GM18505 (cell line): ENCODE results near the gene MRPL14.

Source experiments
- ATAC-seq: cut with Tn5 transposase; IDR thresholded peaks from one replicate; pipeline ENCODE4 v1.9.1; 2021; ENCODE audit not compliant: unreplicated experiment
- POLR2A ChIP-seq: IDR thresholded peaks from 4 replicates; pipeline ENCODE4 v1.6.1; 2011; ENCODE audit warnings: borderline replicate concordance; ENCODE audit not compliant: insufficient read depth, insufficient read length; ENCODE audit errors: extremely low read depth

Gene MRPL14

DNA sequence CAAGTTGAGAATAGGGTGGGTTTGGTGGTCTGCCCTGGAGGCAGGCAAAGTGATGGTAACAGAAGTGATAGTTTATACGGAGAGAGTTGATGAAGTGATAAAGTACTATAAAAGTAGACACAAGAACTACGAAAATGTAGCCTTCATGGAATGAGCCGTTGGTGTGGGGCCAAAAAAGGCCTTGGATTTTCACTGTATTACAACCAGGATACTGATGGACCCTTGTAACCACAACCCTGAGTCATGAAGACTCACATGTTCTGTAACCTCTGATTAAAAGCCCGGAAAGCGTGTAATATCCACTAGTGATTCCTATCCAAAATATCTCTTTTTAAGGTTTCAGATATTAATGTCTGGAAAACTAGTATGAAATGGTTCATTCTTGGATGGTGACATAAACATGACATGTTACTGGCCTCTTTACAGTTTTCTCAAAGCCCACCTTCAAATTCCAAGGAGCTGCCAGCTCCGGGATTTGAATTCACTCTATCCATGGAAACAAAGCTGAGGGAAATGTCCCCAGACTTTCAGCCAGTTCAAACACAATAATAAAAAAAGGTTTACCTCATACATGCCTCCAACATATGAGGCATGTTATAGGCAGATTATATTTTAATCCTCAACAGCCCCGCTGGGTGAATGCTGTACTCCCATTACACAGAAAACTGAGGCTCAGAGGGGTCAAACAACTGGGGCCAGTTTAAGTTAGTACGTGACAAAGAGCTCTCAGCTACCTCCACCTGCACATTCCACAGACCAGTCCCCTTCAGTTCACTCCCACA is 55.4 kb downstream of the MRPL14 start:
- no peak for TF ChIP-seq POLR2A

DNA sequence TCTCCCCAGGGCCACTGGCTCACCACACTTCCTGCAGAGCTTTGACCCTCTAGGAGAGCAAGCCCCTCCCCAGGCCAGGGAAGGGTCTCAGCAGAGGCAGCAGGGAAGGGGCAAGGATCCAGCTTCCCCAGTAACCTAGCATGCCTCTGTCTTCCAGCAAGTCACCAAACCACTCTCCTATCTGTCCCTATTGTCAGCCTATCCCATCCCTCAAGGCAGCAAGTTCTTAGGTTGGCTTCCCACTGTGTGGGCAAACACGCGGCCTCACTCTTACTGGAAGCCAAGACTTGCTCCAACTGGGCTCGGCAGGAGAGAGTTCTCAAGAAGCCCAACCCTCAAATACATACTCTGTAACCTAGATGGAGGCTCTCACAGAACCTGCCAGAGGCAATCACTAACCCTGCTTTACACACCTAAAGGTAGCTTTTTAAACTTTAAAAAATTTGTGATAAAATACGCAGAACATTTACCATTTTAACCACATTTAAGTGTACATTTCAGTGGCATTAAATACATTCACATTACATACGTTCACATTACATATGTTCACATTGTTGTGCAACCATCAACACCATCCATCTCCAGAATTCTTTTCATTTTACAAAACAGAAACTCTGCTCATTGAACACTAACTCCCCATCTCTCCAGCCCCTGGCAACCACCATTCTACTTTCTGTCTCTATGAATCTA is 58.5 kb downstream of the MRPL14 start:
- no peak for TF ChIP-seq POLR2A
- ATAC-seq = no peak

More for the DNA sequence above, 55.4 kb downstream of the MRPL14 start:
- ATAC-seq = no peak

DNA sequence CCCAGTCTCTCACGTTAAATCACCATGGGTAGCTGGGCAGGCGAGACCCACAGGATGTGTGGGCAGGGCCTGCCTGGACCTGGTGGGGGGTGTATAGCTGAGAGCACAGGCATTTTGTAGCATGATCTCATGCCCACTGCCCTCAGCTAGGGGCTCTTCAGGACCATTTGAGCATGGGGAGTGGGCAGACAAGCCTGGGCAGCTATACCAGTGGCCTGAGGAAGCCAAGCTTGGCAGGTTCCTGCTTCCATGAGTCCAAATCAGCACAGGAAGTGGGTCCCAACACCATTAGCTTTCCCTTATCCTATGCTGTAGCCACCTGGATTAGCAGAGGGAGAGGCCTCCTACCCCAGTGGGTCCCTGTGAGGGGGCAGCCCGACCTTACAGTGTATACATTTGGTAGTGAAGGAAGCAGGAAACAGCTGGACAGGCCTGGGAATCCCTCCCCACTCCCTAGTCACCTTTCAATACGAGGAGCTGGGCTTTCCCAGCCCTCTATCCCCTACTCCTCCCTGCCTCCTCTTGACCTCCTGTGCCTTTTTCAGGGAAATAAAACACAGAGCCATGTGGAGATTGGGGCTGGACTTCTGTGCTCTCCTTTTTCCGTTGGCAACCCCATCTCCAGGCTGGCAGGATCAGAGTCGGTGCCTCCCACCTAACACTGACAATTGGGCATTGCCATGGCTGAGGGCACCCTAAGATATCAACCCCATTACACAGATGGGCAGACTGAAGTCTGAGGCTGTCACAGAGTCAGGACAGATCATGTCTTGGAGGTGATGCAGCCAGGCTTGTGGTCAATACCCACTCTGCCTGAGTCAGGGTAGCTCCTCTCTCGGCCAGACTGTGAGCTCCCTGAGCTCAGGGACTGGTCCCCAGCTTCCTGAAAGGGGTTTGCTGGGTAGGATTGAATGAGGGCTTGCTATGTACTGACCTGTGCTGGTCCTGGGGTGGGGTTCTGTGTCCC is 59.8 kb downstream of the MRPL14 start:
- TF ChIP-seq POLR2A = no peak
- ATAC-seq = no peak

DNA sequence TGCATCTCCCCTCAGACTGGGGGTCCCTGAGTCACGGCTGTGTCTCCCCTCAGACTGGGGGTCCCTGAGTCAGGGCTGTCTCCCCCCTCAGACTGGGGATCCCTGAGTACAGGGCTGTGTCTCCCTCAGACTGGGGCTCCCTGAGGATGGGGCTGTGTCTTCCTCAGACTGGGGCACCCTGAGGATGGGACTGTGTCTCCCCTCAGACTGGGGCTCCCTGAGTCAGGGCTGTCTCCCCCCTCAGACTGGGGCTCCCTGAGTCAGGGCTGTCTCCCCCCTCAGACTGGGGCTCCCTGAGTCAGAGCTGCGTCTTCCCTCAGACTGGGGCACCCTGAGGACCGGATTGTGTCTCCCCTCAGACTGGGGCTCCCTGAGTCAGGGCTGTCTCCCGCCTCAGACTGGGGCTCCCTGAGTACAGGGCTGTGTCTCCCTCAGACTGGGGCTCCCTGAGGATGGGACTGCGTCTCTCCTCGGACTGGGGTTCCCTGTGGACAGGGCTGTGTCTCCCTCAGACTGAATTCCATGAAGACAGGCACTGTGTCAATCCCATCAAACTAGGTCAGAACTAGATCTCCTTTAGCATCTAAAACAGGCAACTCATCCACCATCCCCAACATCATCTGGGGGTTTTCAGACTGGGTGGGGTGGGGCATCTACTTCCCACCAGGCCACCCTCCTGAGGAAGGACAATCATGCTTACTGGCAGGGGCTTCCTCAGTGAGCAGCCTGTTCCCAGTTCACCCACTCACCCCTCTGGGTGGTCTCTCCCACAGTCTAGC is 60.7 kb downstream of the MRPL14 start:
- no peak for TF ChIP-seq POLR2A
- no peak for ATAC-seq

DNA sequence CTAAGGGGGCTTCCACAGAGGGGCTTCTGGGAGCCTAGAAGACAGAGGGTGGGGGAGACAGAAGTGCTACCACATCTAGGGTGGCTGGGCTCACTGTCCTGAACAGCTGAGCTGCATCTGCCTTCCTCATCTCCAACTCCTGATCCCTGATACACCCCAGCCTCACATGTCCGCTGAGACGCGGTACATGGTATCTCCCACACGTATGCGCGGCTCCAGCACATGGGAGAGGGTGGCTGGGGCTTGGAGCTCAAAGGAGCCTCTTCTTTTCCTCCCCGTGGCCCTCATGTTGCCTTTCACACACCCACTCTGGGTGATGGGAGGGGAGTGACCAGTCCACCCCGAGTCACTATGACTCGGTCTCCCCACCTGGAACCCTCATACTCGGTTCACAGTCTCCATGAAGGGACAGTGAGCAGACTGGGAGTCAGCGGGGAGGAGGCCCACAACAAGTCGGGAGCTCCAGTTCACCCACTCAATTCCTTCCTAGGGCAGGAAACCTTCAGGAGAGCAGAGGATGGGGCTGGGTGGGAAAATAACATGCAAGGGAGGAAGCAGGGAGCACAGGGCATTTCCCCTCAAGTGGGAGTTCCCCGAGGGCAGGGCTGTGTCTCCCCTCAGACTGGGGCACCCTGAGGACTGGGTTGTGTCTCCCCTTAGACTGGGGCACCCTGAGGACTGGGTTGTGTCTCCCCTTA is 61.7 kb downstream of the MRPL14 start:
- no peak for TF ChIP-seq POLR2A
- no peak for ATAC-seq

DNA sequence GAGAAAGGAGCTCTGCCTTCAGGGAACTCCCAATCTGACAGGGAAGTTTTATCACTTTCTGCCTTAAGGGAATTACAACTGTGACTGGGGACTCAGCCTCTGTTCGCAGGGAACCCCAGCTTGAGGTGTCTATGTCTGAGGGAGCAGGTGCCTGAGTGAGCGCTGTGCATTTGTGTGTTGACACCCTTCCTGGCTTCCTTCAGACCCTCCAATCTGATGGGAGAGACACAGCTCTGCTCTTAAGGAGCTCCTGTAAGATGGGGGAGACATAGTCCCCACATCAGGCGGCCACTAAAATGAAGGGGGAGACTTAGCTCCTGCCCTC is 62.3 kb downstream of the MRPL14 start:
- no peak for ATAC-seq
- no peak for TF ChIP-seq POLR2A

DNA sequence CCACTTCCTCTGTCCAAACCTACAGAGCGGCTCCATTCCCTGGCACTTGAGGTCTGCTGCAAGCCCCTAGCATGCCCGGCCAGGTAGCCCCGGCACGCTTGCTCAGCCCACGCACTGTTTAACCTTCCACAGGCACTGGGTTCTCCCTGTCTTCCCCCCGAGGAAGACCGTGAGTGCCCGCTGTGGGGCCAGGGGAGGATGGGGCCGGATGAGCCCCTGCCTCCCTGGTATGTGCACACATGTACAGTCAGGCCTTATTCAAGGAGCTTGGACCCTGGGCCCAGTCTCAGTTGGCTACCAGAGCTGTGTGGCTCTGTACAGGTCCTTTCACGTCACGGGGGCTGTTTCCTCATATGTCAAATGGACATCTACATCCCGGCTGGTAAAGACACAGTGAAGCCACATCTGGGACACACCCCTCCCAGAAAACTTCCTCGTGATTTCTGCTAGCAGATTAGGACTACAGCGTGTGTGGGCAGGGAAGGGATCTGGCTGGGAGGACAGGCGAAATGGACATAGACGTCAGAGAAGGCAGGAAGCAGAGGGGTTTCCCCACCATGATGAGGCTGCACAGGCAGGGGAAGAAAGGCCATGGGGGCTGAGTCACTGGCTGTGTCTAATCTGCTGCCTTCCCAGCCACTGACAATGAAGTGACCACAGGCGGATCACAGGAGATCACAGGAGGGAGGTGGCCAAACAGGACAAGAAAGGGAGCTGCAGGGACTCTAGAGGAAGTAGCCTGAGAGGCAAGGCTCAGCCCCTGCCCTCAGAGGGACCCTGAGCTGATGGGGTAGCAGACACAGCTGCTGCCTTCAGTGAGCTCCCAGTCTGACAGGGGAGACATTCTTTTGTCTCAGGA is 62.9 kb downstream of the MRPL14 start:
- no peak for TF ChIP-seq POLR2A
- ATAC-seq = no peak

DNA sequence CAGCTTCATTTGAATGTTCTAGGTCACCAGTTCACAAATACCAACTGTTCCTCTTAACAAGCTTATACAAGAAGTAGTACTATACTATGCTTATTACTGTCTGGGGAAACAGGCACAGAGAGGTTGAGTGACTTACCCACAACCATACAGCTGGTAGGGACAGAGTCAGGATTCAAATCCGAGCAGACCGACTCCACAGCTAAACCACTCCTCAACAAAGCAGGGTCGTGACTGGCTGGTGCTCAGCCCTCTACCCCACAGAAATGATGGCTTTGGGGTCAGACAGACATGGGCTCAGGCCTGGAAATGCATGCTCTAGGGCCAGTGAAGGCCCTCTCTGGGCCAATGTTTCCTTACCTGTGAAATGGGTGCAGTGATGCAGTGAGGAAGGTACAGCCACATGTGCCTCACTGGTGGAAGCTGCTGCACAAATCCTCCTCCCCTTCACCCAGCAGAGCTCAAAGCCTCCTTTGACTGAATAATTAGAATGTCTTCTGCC is 63.6 kb downstream of the MRPL14 start:
- no peak for TF ChIP-seq POLR2A
- no peak for ATAC-seq
